Embryonic facial prominence (tissue), 1 donor: ENCODE results near the gene TUFM.
"Not testable (repeated sequence)": the region's sequence is repeated elsewhere in the genome, so short reads cannot be mapped to it uniquely, and the experiment has no call there.

Experiments used
- DNase-seq: peaks from one replicate; pipeline ENCODE4 v3.0.0-alpha.2; 2016; ENCODE audit errors: extremely low spot score

Gene TUFM

DNA sequence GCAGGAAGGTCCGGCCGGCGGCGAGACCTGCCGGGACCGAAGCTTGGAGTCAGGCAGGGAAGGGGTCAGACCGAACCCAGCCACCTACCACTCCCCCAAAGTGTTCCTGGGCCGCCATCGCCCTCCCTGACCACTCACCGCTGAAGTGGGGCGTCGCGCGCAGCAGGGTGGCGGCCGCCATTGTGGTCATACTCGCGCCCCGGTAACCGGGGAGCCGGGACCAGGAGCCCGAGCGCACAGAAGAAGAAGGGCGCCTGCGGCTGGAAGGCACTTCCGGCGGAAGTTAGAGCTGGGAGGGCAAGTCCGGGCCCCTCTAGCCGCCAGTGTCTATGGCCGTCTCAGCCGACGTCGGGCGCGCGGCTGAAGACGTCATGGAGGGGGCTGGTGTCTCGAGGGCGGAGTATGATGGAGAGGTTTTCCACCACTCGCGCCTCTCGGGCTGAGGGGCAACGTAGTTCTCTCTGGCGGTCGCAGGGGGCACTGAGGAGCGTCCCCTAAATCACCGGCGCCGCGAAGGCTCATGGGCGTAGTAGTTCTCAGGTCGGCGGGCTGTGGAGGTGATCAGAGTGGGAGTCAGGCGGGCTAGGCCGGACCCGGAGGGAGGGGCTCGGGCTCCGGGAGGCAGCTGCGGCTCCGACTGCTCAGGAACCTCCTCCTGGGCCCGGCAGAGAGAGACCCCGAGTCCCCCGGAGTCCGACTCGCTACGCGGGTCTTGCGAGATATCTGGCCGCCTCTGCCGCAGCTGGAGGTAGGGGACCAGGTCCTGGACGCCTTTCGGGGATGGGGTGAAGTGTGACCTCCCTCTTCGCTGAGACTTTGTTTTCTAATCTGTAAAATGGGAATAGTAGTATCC, at the start of gene TUFM:
Gene TUFM (minus strand): TSS at position 269 of the 853 bp plus-strand sequence. CDS start 79 bp downstream, at position 190.
- DNase-seq, result peak; percentile 96

DNA sequence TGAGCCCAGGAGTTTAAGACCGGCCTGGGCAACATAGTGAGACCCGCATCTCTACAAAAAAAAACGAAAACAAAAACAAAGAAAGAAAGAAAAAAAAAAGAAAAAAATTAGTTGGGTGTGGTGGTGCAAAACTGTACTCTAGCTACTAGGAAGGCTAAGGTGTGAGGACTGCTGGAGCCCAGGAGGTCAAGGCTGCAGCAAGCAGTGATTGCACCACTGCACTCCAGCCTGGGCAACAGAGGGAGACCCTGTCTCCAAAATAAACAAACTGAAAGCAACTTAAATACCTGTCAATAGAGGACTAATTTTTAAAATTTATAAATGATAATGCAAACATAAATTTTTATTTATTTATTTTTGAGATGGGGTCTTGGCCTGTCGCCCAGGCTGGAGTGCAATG, 49.5 kb upstream of the TUFM start:
- DNase-seq, result no peak

DNA sequence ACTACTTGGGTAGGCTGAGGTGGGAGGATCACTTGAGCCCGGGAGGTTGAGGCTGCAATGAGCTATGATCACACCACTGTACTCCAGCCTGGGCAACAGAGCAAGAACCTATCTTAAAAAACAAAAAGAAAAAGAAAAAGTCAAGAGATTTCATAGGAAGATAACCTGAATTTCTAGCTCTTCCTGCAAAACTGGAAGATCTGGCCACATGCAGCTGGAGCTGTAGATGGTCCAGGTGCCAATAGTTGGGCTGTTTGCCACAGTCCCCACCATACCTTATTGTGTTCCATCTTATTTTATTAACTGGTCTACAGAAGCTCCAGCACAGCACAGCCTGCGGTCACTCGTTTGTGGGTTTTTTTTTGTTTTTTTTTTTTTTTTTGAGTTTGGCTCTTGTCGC, 47.1 kb upstream of the TUFM start:
- no peak for DNase-seq

DNA sequence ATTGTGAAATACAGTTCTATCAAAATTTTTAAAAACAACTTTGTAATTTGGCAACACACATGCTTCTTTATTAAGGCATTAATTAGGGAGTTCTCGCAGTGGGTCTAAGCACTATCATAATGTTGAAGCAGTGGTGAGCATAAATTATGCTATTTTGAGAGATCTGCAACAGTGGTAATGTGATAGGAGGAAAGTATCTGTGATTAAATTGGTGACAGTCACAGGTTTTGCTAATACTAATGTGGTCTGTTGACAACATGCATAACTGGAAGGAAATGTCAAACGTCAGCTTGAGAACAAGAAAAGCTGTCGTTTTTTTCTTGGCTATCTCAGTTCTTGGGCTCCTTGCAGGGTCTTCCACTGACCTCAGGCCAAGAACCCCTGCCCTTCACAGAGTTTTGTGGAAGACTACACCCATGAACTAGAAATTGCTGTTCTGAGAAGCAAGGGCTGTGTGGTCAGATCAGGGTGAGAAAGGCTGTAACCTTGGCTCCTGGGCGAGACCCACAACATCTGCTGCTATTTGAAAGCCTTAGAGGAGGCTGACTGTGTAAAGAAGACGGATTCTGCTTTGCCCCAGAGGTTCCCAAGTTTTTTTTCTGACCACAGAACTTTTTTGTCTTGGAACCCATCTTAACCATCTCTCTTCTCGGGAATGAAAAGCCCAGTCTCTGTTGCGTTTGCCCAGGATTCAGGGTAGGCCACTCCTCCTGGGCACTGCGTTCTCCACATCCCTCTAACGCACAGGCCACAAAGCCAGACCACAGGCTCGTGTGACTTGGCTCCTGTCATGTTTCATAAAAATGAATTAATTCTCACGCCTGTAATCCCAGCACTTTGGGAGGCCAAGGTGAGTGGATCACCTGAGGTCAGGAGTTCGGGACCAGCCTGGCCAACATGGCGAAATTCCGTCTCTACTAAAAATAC, 46.1 kb upstream of the TUFM start:
- DNase-seq, result no peak

DNA sequence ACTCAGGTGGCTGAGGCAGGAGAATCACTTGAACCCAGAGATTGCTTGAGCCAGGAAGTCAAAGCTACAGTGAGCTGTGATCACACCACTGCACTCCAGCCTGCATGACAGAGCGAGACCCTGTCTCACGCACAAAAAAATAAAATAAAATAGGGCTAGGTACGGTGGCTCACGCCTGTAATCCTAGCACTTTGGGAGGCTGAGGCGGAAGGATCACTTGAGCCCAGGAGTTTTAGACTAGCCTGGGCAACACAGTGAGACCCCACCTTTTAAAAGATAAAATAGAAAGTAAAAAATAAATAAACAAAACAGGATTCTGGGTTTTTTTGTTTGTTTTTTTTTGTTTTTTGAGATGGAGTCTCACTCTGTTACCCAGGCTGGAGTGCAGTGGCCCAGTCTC, 44.2 kb upstream of the TUFM start:
- DNase-seq, result not testable (repeated sequence)

DNA sequence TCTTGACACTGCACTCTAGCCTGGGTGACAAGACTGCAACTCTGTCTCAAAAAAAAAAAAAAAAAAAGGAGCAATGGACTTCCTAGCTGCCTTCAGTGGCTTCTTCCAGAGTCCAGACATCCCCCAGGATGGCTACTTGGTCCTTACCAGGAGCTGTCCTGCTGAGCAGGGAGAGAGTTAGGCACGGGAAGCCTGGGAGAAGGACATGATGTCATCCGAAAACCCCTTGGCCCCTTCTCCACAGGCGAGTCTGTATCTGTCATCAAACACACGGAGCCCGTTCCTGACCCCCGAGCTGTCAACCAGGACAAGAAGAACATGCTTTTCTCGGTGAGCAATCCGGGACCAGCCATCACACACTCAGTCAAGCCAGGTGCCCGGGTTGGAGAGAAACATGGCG, 40.8 kb upstream of the TUFM start:
- DNase-seq, result no peak

DNA sequence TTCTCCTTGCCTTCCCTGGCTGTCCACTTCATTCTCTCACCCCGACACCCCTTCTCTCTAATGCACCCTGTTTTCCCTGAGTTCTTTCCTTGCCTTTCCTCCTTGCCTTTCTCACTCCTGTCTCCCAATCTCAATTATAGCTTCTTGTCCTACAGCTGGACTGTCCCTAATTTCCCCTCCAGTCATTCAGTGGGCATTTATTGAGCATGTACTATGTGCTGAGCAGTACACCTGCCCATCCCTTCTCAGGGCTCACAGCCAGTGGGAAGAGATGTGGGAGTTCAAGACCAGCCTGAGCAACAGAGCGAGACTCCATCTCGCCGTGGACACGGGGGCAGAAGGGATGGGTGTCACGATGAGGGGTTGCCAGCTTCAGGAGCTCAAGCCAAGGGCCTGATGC, 37.9 kb upstream of the TUFM start:
- no peak for DNase-seq

DNA sequence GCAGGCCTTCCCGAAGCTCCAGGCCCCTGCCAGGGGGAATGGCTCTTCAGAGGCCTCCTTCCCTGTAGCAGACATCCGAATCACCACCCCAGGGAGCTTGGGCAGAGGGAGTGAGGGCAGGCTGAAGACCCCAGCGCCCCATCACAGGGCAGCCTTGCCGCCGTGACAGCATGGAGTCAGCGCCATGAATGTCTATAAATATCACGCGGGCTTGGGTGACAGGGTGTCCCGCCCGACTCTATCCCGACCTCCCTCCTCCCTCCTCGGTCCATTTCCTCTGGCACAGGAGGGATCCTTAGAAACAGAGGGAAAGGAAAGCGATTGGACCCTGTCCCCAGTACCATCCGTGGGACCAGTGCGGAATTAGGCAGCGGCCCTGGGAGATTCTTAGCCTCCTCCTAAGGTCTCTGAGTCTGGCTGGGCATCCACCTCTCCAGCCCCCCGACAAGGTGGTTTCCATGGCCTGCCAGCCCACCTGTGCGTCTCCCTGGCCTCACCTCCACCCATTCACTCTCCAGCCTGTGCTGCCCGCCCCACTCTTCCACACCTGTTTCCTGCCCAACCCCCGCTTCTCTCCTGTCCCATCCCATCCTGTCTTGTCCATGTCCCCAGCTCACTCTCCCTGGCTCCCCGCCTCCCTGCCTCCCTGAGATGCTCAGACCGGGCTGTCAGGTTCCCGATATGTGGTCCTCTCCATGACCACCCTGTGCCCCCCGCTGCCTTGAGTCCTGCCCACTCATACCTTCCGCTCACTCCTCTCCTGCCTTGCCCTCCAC, 37.3 kb upstream of the TUFM start:
- DNase-seq, result no peak

DNA sequence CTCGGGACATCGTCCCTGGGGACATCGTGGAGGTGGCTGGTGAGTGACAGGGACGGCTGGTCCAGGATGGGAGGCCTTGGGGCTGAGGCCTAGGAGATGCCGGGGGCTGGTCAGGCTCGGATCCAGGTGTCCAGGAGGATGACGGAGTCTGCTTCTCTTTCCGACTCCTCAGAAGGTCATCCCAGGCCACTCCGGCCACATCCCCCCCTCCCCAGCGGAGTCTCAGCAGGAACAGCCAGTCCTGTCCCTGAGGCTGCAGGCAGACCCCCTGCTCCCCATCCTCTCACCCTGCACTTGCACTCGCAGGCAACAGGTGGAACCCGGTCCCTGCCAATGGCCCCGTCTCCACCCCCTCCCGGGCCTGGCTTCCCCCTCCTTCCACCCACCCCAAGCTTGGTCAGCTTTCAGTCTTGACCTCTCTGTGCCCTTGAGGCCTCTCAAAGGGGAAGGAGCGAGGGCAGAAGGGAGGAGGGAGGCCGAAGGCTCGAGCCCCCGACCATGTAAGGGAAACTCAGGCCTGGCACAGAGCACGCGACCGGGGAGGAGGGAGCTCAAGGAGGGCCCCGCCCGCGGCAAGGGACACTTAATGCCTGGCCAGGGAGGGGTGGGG, 36.5 kb upstream of the TUFM start:
- no peak for DNase-seq

DNA sequence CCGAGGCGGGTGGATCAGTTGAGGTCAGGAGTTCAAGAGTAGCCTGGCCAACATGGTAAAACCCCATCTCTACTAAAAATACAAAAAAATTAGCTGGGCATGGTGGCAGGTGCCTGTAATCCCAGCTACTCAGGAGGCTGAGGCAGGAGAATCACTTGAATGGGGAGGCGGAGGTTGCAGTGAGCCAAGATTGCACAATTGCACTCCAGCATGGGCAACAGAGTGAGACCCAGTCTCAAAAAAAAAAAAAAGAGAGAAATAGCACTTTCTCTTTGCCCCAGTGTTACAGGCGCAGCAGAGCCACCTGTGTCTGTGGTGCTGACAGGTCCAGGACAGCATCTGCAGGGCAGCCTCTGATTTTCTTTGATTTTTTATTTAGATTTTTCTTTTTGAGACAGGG, 35.4 kb upstream of the TUFM start:
- DNase-seq, result not testable (repeated sequence)

DNA sequence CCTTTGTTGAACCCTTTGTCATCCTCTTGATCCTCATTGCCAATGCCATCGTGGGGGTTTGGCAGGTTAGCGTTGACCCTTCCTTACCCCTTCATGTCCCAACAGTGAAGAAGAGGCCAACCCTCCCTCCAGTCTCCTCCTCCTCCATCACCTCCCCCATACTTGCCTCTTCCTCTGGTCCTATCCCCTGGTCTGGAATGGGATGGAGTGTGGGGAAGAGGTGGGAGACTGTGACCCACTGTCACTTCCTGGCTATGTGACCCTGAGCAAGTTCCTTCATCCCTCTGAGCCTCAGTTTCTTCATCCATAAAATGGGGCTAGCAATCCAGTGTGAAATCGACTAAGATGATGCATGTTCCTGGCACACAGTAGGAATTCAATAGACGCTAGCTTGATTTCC, 34.8 kb upstream of the TUFM start:
- DNase-seq, result no peak

DNA sequence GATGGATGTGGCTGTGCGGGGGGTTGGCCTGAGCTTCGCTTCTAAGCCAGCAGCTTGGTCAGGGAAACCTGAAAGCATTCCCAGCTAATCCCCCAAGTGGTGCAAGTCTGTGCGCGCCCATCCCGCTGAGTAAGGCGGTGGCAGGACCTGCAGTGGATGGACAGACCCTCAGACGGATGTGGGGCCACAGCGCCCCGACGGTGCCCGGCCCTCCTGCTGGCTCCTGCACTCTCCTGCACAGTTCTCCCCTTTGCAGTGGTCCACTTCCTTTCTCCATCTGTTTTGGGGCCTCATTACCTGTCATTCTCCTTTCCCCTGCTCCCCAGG, 34.4 kb upstream of the TUFM start:
- DNase-seq, result no peak

DNA sequence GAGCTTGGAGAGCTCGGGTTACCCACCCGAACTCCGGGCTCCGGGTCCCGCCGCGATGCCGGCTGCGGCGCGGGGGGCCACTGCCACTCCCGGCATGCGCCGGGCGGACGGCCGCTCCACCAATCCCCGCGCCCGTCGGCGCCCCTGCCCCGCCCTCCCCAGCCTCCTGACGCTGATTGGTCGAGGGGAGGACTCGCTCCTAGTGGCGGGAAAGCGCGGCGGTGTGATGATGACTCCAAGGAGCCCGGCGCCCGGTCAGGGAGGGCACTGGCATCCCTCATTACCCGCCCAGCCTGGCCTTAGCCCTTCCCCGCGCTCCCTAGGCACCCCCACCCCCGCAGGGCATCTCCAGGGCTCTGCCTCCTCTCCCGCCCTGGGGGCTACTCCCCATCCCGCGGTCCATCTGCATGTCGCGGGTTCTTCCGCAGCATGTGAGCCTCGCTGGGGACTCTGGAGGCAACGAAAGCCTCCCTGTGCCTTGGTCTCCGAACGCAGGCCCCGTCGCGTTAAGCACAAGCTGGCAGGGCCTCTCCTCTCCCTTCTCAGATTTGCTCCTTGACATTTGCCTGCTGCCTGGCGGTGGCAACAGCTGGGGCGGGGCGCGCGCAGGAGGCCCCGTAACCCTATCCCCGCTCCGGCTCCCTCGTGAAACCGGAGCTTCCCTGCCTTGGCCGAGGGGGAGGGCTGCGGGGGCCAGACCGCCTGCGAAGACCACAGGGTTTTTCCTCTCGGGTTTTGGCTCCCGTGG, 33.9 kb upstream of the TUFM start:
- peak; percentile 71 for DNase-seq

DNA sequence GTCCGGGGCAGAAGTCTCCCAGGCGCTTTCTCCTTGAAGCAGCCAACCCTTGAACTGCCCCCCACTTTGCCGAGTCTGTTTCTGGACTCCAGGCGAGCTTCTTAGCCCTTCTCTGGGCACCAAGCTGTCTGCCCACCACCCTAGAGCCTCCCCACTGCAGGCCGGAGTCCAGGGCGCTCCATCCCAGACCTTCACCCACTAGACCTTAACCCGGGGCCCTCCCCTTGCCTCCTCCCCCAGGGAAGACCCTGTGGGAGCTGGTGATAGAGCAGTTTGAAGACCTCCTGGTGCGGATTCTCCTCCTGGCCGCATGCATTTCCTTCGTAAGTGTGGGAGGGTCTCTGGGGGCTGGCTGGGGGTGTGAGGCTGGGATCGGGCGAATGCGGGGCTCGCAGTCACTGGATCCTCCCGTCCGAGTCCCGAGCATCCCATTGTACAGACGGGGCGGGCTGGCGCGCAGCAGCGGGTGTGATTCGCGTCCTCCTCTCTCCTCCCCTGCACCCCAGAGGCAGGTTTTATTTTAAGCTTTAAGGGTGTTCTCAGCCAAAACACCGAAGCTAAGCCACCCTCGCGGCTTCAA, 33.2 kb upstream of the TUFM start:
- DNase-seq, result no peak

DNA sequence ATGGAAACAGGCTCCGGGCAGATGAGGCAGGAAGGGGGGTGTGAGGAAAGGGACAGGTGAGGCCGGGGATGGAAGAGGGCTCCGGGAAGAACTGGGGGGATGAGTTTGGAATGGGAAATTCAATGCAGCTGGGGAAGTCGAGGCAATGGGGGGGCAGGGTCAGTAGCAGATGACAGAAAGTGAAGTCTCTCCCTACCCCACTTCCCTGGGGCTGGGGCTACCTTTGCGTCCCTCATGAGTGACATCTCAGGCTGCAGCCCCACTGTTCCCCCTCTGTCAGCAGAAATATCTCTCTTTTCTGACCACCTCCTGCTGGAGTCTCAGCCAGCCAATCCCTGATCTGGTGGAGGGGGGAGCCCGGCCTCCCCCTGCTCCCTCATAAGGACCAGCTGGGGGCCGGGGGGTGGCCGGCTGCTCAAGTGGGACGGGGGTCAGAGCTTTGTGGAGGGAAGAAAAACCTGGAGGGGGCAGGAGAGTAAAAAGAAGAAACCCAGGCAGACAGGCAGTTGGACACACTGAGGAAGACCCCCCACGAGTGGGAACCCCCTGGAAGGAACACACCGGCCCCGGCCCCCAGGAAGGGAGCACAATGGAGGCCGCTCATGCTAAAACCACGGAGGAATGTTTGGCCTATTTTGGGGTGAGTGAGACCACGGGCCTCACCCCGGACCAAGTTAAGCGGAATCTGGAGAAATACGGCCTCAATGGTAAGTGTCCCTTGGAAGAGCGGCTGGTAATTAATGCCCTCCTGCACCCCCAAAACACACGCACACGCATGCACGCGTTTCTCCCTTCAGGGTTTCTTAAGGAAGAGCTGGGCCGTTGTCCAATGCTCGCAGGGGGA, 32.2 kb upstream of the TUFM start, which contains the start of gene ATP2A1:
Gene ATP2A1 (plus strand): TSS at position 406 of the 844 bp plus-strand sequence. CDS start 184 bp downstream, at position 590.
- DNase-seq, result no peak

DNA sequence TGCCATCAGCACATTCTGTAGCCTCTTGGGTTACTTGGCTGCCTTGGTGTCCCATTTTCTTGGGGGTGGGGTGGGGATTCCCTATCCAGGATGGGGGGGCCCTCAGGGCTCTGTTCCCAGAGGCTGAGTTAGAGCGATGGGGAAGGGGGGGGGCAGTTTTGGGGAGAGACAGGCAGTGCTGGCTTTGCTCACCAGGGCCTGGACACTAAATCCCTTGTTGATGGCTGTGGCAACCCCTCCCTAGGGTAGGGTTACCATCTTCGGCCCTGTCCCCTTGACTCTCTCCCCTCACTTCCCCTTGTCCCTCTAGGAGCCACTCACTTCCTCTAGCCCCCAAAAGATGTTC, 31.5 kb upstream of the TUFM start:
- no peak for DNase-seq

DNA sequence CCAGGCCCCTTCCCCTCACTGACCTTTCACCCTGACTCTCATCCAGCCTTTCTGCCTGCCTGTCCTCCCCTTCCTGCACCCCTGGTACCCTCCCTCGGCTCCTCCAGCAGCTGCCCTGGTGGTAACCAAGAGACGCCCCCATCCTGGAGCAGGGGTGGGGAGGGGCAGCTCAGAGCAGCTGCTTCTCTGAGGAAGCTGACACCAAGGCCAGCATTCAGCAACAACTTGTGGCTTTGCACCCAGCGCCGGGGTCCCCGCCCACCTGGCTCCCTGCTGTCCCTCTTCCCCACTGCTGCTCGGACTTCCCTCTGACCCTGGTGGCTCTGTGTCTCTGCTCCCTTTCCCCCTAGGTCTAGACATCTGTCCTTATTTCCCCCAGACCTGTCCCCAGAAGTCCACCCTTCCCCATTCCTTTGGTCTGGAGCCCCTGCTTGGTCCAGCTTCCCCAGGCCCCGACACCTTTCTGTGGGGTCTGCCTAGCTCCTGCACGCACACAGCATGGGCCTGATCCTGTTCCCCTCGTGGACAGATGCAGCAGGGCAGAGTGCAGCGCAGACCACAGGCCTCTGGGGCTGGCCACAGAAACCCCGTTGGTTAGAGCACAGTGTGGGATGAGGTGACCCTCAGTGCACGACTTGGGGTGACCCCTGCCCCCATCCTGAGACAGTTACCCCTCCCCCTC, 31.0 kb upstream of the TUFM start:
- DNase-seq, result no peak

DNA sequence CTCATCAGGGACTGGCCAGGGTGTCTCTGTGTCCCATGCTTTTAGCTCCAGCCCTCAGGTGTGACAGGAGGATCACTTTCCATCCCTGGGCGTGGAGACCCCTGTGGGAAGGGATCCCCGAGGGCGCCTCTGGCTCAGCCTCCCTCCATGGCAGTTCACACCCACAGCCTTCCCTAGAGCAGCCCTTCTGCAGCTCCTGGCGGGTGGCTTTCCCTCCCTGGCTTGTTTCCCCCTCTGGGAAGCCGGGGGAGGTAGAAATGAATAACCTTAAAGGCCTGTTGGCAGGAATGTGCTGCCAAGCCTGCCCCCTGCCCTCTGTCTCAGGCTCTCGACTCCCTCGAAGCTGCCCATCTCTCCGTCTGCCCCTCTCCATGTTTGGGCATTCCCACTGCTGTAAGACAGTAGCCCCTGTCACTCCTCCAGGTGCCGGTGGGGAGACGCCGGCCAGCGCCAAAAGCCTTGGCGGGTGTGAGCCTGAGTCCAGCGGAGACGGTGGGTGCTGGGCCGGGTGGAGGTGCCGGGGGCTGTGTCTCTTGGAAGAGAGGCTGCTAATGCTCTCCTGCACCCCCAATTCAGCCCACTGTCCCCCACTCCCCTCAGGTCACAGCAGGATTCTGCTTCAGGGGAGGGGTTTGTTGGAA, 30.0 kb upstream of the TUFM start:
- no peak for DNase-seq
